Lower lobe of right lung (tissue), 2 donors: ENCODE measurements around the gene MAVS. TPM values are rescaled to one million over a fixed set of nuclear protein-coding genes. Genes with fewer than 3 reads are reported as not detected.

Source experiments
- ATAC-seq, 2 donors: fragments of 200-7000 bp; cut with Tn5 transposase; one replicate each; pipeline ENCODE4 v1.9.1; 2020 to 2022; ENCODE audit warnings: mild to moderate bottlenecking in 2 of 2, moderate library complexity in 2 of 2
- DNase-seq: peaks from one replicate; pipeline ENCODE4 v3.0.0-alpha.2; 2020
- H3K27ac ChIP-seq: fragments of 200-600 bp; one replicate; pipeline ENCODE4 v1.8.0; 2022
- H3K27me3 ChIP-seq: fragments of 200-600 bp; one replicate; pipeline ENCODE4 v1.8.0; 2022; ENCODE audit warnings: low read depth
- H3K36me3 ChIP-seq: fragments of 200-600 bp; one replicate; pipeline ENCODE4 v1.8.0; 2022; ENCODE audit warnings: mild to moderate bottlenecking
- H3K4me1 ChIP-seq: fragments of 200-600 bp; one replicate; pipeline ENCODE4 v1.8.0; 2022
- H3K4me3 ChIP-seq: fragments of 200-600 bp; one replicate; pipeline ENCODE4 v1.8.0; 2022; ENCODE audit warnings: mild to moderate bottlenecking
- H3K9me3 ChIP-seq: fragments of 200-600 bp; one replicate; pipeline ENCODE4 v1.8.0; 2022
- intact Hi-C: fragments of 100-400 bp; cut with DNase I; formaldehyde crosslinking; loops from one replicate; pipeline ENCODE4 v1.11.0; 2022
- total RNA-seq: library from RNA; stranded (reverse); fragmentation: NEBNext Ultra II Directional; extraction: Animal tissue kit (Norgen Biotek cat#: 25700); gene quantifications from one replicate; pipeline ENCODE4 v1.2.1, GENCODE V29; 2021
- TF ChIP-seq, protein P1 (sequence below): fragments of 200-600 bp; IDR thresholded peaks from one replicate; pipeline ENCODE4 v1.8.0; 2022; ENCODE audit warnings: antibody characterized with exemption, mild to moderate bottlenecking
- donor health status: DM: no; HTN: yes; CAD: no; lungs with severe emphysema.

The MAVS gene
- total RNA-seq, 1 donor from 2014 or later = 42.9 TPM

- Histone ChIP-seq H3K9me3 (no peaks in the 10 kb centered on the region), H3K4me3 (no peak overlapping the region), H3K27me3 (no peaks in the 10 kb centered on the region), H3K4me1 (peaks cover 15% of the 10 kb centered on the region), H3K27ac (no peak overlapping the region), H3K36me3 (peaks cover 83% of the 10 kb centered on the region)
- TF ChIP-seq, protein P1, sequence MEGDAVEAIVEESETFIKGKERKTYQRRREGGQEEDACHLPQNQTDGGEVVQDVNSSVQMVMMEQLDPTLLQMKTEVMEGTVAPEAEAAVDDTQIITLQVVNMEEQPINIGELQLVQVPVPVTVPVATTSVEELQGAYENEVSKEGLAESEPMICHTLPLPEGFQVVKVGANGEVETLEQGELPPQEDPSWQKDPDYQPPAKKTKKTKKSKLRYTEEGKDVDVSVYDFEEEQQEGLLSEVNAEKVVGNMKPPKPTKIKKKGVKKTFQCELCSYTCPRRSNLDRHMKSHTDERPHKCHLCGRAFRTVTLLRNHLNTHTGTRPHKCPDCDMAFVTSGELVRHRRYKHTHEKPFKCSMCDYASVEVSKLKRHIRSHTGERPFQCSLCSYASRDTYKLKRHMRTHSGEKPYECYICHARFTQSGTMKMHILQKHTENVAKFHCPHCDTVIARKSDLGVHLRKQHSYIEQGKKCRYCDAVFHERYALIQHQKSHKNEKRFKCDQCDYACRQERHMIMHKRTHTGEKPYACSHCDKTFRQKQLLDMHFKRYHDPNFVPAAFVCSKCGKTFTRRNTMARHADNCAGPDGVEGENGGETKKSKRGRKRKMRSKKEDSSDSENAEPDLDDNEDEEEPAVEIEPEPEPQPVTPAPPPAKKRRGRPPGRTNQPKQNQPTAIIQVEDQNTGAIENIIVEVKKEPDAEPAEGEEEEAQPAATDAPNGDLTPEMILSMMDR = no peak
- ATAC-seq = no peak
- DNase-seq = no peak
- intact Hi-C loops = no loop called here
Measured at GRCh38 chr20:3857405-3857804, 10.8 kb downstream of the MAVS start.

- intact Hi-C loops = no loop called here
- H3K4me3 ChIP-seq = no peak overlapping the region
- peaks cover 95% of the 10 kb centered on the region for H3K36me3 ChIP-seq
- ATAC-seq = no peak
- no peak for DNase-seq
- H3K4me1 ChIP-seq = peaks cover 15% of the 10 kb centered on the region
- TF ChIP-seq, protein P1 = no peak
- H3K9me3 ChIP-seq = no peaks in the 10 kb centered on the region
- no peak overlapping the region for H3K27ac ChIP-seq
- H3K27me3 ChIP-seq = no peaks in the 10 kb centered on the region
Measured at GRCh38 chr20:3858689-3859088, 12.1 kb downstream of the MAVS start.

DNA sequence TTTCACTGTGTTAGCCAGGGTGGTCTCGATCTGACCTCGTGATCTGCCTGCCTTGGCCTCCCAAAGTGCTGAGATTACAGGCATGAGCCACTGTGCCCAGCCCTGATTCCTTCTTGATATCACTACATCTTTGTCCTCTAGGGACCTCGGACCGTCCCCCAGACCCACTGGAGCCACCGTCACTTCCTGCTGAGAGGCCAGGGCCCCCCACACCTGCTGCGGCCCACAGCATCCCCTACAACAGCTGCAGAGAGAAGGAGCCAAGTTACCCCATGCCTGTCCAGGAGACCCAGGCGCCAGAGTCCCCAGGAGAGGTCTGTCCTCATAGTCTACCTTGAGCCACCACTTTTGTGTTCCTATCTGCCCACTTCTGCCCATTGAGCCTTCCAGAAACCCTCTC lies 14.6 kb downstream of the MAVS start:
- no peak for ATAC-seq
- H3K4me1 ChIP-seq = no peaks in the 10 kb centered on the region
- H3K36me3 ChIP-seq = peaks cover 100% of the 10 kb centered on the region
- TF ChIP-seq, protein P1 = no peak
- no peaks in the 10 kb centered on the region for H3K27me3 ChIP-seq
- H3K27ac ChIP-seq = no peak overlapping the region
- intact Hi-C loops = no loop called here
- no peak for DNase-seq
- no peak overlapping the region for H3K4me3 ChIP-seq
- no peaks in the 10 kb centered on the region for H3K9me3 ChIP-seq

GRCh38 chr20:3862333-3862732 lies 15.7 kb downstream of the MAVS start:
- TF ChIP-seq, protein P1 = no peak
- no peaks in the 10 kb centered on the region for H3K9me3 ChIP-seq
- H3K4me1 ChIP-seq = no peaks in the 10 kb centered on the region
- ATAC-seq (no peak), DNase-seq (no peak)
- intact Hi-C loops = no loop called here
- no peak overlapping the region for H3K4me3 ChIP-seq
- H3K27ac ChIP-seq = no peak overlapping the region
- H3K27me3 ChIP-seq = no peaks in the 10 kb centered on the region
- peaks cover 100% of the 10 kb centered on the region for H3K36me3 ChIP-seq

DNA sequence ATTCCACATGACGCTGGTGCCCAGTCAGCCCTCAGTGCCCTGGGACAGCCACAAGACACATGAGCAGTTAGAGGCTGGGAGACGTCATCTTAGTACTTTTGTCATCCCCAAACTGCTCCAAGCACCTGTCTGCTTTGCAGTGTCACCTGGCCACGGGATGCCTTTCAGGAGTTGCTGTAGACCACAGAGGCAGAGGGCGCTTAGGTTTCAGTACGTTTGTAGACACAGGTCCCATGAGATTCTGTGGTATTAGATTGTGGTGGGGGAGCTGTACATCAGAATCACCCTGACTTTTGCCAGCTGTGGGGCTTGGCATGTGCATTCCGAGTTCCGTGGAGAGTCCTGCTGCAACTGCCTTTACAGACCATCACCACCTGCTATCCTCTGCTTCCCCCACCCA lies 16.7 kb downstream of the MAVS start:
- TF ChIP-seq, protein P1 = no peak
- H3K36me3 ChIP-seq = peaks cover 100% of the 10 kb centered on the region
- no peaks in the 10 kb centered on the region for H3K4me1 ChIP-seq
- H3K4me3 ChIP-seq = no peak overlapping the region
- ATAC-seq (no peak), DNase-seq (no peak)
- no peak overlapping the region for H3K27ac ChIP-seq
- H3K27me3 ChIP-seq = no peaks in the 10 kb centered on the region
- intact Hi-C loops = no loop called here
- H3K9me3 ChIP-seq = no peaks in the 10 kb centered on the region

GRCh38 chr20:3864518-3864917 lies 17.9 kb downstream of the MAVS start:
- DNase-seq (no peak), ATAC-seq (peak in 1 of 2 donors; percentile 4)
- Histone ChIP-seq H3K36me3 (peaks cover 99% of the 10 kb centered on the region), H3K27ac (no peak overlapping the region), H3K4me3 (no peak overlapping the region), H3K4me1 (no peaks in the 10 kb centered on the region), H3K9me3 (no peaks in the 10 kb centered on the region), H3K27me3 (no peaks in the 10 kb centered on the region)
- TF ChIP-seq, protein P1 = no peak
- intact Hi-C loops = no loop called here
